CD4-positive, alpha-beta T cell treated with Interleukin-17A for 1 hour (primary cell): ENCODE data around the gene PGP.
"Not testable (repeated sequence)": the region's sequence is repeated elsewhere in the genome, so short reads cannot be mapped to it uniquely, and the experiment has no call there.

Experiments used
- DNase-seq: peaks from one replicate; pipeline ENCODE4 v3.0.0-alpha.2; 2020

PGP gene, protein sequence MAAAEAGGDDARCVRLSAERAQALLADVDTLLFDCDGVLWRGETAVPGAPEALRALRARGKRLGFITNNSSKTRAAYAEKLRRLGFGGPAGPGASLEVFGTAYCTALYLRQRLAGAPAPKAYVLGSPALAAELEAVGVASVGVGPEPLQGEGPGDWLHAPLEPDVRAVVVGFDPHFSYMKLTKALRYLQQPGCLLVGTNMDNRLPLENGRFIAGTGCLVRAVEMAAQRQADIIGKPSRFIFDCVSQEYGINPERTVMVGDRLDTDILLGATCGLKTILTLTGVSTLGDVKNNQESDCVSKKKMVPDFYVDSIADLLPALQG

DNA sequence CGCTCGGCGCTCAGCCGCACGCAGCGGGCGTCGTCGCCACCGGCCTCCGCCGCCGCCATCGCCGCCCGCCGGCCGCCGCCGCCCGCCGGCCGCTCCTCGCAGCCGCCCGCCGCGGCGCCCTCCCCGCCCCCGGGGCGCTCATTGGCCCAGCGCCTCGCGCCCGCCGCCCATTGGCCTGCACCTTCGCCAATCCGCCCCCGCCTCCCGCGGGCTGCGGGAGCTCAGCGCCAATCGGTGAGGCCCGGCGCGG is at the start of gene PGP:
PGP (minus strand) TSS at position 122 of the 250 bp plus-strand sequence; CDS start at position 59, 63 bp downstream.
- DNase-seq = no peak

DNA sequence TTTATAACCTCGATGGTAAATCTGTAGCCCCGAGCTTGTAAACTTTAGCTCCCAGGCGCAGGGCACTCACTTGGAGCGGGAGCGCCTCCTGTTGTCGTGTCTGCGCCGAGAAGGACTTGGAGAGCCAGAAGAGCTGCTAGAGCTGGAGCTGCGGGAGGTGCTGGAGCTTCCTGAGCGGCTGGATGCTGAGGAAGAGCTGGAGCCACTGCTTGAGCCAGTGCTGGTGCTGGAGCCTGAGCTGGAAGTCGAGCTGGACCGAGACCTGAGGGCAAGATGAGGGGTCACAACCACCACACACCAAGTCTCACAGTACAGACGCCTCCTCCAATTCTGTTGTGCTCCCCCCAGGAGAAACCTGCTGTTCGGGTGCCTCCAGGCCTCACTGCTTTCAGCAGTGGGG is 48.4 kb upstream of the PGP start:
- DNase-seq = not testable (repeated sequence)

DNA sequence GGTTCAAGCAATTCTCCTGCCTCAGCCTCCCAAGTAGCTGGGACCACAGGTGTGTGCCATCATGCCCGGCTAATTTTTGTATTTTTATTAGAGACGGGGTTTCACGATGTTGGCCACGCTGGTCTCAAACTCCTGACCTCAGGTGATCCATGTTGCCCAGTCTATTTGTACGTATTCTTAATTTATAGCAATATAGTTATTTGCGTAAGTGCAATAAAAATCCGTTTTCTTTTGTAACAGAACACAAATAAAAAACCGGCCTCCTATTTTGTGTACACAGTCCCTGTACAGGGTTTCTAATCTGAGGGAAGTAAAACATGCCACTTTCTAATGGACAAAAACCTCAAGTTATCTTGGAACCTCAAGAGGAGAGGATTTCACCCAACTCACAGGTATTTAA is 45.6 kb upstream of the PGP start:
- no peak for DNase-seq

DNA sequence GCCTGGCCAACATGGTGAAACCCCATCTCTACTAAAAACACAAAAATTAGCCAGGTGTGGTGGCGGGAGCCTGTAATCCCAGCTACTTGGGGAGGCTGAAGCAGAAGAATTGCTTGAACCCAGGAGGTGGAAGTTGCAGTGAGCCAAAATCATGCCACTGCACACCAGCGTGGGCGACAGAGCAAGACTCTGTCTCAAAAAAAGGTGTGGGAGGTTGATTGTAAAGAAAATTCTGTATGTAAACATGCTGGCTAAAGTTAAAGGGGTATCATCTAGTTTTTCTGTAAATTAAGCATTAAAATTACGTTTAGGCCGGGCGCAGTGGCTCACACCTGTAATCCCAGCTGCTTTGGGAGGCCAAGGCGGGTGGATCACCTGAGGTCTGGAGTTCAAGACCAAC is 43.9 kb upstream of the PGP start:
- DNase-seq = not testable (repeated sequence)

DNA sequence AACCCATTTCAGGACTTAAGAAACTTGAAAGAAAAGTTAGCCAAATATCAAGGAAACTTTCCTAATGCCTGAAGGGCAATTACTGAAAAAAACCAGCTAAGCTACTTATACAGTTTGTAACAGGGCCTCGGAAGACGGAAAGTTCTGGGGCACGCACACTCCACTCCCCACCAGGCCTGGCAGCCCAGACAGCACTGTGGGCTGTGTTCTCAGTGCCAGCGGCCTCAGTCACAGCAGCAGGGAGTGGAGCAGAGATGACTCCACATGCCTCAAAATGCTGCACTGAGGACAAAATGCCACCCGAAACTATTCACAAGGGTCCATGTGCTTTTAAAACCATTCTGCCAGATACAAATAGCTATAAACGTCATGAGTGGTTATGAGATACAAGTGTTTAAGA is 43.1 kb upstream of the PGP start:
- no peak for DNase-seq

DNA sequence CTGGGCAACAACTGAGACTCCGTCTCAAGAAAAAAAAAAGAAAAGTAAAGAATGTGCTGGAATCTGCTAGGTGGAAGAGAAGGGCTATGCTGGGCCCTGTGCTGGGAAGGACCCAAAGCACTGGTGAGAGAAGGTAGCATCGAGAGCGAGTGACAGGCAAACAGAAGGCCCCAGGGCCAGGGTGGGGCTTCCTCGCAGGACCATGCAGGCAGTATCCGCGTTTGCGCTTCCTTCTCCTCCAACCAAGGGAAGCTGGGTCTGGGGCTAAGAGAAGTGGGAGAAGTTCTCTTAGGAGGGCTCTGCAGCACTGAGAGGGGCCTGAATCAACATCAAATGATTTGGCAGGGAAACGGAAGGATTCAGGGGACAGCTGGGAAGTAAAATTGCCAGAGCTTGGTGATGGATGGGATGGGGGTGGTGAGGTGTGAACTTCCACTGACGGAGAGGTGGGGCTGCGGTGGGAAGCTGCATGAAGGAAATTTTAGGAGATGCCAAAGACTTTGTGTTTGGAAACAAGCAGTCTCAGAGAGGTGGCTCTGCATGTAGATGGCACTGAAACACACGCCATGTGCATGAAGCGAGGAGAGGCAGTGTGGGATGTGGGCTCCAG is 42.0 kb upstream of the PGP start:
- DNase-seq = no peak

DNA sequence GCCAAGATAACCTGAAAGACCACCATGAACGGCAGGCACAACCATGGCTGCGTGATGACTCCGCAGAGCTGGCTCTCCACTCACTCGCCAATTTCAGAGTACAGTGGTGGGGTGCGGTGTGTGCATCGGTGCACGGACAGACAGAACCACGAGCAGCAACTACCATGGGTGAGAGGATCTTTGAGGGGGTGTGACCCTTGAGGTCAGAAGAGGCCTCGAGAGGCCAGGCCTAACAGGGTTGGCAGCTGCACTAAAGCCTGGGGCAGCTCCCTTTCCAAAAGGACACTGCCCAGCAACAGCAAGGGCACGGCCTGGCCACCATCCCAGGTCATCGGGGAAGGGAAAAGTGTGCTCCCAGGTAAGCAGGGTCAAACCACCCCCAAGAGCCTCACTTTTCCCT is 38.7 kb upstream of the PGP start:
- no peak for DNase-seq

DNA sequence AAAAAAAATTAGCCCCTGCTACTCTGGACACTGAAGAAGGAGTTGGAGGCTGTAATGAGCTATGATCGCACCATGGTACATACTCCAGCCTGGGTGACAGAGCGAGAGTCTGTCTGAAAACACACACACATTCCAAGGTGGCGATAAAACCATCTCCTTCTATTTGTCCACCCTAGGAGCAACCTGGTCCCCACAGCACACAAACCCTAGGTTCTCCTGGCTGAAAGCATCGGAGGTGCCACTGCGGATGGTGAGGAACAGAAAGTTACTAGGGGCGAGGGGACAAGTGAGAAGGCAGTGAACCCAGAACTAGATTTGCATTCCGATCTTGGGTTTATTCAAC is 38.1 kb upstream of the PGP start:
- no peak for DNase-seq

DNA sequence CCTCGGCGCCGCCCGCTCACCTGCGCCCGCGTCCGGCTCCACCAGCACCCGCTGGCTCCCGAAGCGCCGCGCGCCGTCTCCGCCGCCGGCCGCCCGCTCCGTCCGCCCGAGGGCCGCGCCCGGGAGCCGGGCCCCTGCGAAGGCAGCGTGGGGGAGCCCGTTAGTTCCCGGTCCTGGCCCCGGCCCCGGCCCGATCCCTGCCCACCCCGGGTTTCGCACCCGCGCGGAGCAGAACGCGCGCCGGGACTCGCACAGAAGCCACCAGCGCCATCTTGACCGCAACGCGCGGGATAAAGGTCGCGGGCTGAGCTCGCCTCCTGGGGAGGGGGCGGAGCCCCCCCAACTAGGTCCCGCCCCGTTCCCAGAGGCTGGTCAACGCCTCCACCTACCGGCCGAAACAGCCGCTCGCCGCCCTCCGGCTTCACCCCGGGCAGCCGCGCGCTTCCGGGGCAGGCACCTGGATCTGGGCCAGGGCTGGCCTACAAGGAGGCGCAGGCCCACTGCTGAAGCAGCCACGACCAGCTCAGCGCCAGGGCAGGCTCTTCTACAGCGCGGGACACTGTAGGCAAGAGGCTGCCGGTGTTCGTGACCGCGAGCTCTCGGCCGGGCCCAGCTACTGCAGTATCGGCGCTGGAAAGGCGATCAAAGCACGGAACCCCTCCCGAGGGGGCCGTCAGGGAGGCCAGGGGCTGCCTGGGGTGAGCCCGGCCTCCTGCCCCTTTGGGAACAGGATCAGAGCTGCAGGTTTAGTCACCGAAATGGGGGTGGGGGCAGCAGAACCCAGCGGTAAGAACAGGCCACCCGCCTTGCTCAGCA is 36.9 kb upstream of the PGP start, which contains the start of gene ECI1:
ECI1 (minus strand) TSS at position 292 of the 816 bp plus-strand sequence; CDS start at position 271, 21 bp downstream.
- DNase-seq = peak; percentile 90

DNA sequence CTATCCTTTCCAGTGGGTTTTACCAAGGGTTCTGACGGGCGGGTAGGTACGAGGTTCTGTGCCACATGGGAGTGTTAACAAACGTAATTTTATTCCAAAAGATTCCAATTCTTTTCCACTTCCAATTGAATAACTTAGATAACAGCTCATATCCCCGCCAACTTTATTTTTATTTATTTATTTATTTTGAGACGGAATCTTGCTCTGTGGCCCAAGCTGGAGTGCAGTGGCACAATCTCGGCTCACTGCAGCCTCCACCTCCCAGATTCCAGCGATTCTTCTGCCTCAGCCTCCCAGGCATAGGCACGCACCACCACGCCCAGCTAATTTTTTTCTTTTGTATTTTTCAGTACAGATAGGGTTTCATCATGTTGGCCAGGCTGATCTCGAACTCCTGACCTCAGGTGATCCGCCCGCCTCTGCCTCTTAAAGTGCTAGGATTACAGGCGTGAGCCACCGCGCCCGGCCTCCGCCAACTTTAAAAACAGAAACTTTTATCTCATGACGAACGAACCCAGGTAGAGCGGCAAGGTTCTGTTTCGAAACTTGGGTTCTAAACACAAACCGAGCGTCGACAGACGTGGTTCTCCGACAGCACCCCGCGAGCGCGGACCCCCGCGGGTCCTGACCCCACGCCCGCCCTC is 36.1 kb upstream of the PGP start:
- peak; percentile 61 for DNase-seq

DNA sequence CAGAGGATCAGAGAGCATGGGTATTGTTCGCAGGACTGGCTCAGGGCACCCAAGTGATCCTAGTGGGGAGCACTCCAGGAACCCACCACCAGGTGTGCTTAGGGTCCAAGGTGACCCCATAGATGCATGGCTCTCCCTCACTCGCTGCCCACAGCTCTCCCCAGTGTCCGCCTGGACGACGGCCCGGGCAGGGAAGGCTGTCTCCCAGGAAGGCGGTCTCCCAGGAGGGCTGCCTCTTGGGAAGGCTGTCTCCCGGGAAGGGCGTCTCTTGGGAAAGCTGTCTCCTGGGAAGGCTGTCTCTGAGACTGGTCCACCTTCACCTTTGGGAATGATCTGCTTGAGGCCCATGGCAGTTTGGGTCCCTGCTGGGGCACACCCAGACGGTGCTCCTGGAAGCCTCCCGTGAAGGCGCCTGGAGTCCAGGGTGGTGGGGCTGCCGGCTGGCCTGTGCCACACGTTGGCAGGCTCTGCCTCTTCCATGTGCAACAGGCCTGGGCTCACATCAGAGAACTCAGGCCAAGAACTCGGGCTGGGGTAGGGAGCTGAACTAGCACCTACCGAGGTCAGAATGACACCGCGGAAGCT is 31.8 kb upstream of the PGP start:
- no peak for DNase-seq

DNA sequence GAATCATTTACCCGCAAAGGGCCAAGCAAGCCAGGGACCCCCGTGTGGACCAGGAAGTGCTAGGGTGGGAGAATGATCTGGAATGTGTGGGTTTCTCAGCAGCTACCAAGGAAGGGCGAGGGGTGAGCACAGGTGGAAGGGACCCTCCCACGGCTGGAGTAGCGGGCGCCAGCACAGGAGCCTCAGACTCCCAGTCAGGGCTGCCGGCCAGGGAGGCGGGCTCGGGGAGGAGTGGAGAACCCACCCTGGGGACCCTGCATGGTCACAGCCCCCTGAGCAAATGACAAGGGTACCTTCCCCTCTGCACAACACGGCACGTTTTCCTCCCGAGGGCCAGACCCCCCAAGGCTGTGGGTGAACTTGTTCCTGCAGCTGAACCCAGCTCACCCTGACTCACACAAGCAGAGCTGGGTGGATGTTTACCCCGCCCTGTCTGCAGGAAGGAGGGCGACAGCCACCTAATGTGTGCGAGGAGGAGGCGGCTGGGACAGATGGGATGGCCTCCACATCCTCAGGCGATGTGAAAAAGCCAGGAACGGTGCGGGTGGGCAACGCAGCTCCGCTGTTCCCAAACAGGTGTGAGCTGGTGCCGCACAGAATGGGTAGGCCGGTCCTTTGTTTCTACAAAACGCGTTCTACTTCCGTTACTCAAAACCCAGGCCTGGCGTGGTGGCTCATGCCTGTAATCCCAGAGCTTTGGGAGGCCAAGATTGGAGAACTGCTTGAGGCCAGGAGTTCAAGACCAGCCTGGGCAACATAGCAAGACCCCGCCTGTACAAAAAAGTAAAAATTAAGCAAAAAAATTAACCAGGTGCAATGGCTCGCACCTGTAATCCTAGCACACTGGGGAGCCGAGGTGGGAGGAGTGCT is 30.5 kb upstream of the PGP start:
- DNase-seq = no peak

DNA sequence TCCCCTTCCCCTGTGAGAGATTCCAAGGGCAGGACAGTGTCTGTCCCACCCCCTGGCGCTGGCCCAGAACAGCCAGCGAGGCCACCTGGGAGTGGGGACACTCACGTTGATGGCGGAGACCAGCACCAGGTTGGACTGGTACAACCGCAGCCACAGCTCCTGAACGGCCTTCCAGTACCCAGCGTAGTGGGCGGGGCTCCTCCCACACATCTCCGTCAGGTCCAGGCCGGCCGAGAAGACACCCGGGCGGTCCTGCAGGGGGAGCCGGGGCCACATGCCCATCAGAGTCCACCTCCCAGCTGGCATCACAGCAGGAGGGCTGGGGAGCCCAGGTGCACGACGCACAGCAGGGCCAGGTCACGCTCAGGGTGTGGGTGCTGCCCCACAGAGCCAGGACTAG is 29.7 kb upstream of the PGP start:
- no peak for DNase-seq

DNA sequence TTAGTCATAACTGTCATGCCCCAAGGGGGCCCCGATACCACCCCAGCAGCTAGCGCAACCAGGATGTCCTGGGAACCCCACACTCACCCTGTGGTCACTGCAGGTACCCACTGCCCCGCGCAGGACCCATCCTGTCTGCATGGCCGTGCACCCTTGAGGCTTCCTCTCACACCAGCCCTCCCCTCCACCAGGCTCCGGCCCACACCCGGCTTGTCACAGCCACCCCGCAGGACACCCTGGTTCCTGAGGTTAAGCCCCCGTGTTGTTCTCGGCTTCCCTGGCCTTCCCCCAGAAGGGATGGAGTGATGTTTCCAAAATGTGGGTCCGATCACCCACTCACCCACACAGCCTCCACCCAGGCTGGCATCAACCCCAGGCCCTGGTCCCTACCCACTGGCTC is 29.1 kb upstream of the PGP start:
- DNase-seq = no peak

DNA sequence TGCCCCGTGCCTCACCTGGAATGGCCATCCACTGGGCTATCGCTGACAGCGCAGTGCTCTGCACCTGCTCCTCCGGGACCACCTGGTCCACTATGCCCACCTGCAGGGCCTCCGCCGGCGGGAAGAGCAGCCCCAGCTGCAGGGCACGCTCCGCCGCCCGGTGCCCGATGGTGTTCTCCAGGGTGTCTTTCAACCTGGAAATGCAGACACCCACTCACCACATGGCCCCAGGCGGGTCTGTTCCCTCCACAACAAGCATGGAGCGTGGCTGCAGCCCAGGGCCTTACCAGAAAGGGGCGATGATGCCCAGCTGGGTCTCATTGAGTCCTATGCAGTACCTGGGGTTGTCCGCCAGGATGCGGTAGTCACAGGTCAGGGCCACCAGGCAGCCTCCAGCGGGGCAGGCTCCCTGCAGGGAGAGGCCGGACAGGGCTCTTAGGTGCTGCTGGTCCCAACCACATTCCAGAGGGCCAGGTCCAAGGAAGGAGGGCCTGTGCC is 28.4 kb upstream of the PGP start:
- DNase-seq = no peak

DNA sequence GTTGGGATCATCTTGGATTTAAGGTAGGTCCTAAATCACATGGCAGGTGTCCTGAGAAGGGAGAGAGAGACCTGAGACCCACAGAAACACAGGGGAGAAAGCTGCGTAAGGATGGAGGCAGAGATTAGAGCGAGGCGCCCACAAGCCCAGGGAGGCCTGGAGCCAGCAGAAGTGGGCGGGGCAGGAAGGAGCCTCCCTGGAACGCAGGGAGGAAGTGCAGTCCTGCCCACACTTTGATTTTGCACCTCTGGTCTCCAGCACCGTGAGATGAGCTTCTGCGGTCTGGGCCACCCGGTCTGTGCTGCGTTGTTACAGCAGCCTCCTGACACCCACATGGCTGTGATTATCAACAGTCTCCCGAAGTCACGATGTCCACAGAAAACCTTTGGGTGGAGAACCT is 28.0 kb upstream of the PGP start:
- DNase-seq = no peak

DNA sequence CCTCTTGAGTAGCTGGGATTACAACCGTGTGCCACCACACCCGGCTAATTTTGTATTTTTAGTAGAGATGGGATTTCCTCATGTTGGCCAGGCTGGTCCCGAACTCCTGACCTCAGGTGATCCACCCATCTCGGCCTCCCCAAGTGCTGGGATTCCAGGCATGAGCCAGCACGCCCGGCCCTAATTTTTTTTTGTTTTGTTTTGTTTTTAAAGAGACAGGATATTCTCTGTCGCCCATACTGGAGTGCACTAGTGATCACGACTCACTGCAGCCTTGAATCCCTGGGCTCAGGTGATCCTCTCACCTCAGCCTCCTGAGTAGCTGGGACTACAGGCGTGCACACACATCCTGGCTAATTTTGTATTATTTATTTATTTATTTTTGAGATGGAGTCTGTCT is 25.7 kb upstream of the PGP start:
- not testable (repeated sequence) for DNase-seq

DNA sequence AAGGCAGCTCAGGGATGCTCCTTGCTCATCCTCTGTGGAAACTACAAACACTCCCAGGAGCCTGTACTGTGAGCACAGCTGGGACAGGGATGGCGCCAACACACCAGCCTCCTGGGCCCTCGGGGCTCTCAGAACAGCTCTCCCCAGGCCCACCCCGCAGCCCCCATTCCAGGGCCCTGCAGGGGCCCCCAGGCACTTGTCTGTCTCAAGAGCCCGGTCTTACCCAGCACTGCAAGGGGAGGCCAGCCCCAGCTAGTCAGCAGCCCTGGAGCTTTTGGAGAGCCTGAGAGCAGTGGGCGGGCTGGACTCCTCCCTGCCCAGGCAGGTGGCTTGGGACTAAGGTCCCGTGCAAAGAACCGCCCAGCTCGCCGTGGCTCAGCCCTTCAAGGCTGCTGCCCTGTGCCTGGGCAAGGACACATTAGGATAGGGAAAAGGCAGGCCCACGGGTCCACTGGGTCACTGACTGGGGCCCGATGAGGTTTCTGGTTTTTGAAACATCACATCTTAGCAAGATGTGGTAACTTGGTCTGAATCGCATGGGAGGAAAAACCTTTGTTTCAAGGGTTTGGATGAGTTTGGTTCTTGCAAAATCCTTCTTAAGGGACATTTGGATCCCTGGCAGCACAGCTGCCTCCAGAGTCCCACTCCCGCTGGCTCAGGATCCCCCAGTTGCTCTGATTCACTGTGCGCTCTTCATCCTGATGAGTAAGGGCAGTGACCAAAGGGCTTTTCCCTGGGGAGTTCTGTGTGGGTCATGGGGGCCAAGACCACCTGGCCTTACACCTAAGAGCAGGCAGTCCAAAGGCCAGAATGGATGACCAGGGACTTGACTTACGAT is 24.4 kb upstream of the PGP start:
- no peak for DNase-seq

DNA sequence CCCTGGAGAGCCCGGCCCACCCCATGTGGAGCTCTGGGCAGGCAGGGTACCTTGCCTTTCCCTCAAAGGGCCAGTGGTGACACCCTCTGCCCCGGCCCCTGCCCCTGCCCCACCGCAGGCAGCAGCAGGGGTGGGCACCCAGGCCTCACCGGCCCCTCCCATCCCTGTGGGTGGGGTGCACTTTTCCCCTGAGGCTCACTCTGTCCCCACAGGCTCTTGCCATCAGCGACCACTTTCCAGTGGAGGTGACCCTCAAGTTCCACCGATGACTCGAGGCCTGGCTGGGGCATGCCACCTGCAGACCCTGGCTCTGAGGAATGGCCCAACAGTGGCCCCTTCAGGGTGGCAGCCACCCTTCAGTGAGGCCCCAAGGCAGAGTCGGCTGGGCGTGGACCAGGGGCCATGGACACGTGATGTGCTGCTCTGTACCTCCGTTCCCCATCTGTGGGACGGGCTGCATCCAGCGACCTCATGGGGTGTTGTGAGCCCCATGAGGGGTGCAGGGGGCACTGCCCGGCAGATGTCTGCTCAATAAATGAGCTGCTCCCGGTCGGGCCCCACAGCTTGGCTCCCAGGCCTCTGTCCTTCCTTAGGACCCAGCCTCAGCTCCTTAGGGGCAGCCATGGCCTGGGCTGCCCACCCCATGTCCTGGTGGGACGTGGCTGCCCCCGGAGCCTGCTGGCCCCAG is 23.7 kb upstream of the PGP start:
- no peak for DNase-seq

DNA sequence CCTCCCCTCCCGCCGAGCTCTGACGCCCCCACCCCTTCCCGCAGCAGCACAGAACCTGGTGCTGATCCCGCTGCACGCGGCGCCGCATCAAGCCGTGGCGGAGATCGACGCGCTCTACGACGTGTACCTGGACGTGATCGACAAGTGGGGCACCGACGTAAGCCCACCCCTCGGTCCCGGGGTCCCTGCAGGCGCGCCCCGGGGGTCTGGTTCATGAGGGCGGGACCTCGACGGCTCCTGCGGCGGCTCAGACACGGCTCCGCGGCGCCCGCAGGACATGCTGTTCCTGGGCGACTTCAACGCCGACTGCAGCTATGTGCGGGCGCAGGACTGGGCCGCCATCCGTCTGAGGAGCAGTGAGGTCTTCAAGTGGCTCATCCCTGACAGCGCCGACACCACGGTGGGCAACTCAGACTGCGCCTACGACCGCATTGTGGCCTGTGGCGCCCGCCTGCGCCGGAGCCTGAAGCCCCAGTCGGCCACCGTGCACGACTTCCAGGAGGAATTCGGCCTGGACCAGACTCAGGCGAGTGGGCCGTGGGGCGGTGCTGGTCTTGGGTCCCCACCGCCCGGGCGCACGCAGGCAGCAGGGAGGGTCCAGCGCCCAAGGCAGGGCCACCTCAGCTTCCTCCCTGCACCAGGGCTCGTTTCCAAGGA is 23.0 kb upstream of the PGP start:
- DNase-seq = no peak
